OCI-LY3 (cell line): Measurements from ENCODE around the gene TMEM270.

Source experiments
- CTCF ChIP-seq: fragments of 200-600, 300-600 bp; sonication (generic); IDR thresholded peaks from 2 replicates; pipeline ENCODE4 v1.5.1; 2014; ENCODE audit warnings: antibody characterized with exemption, low read length, low read depth
- EZH2phosphoT487 ChIP-seq: fragments of 200-600 bp; shearing (Covaris generic); IDR thresholded peaks from 2 replicates; pipeline ENCODE4 v1.6.1; 2018; ENCODE audit warnings: antibody characterized with exemption, mixed run types, low read depth

- TF ChIP-seq CTCF, result no peak
- no peak for TF ChIP-seq EZH2phosphoT487
Measured at GRCh38 chr7:73901823-73902597, 41.1 kb downstream of the TMEM270 start.
